ENCODE data around the gene DMGDH. TPM values are rescaled to one million over a fixed set of nuclear protein-coding genes. Genes with fewer than 3 reads are reported as not detected.
"Not testable (repeated sequence)": the region's sequence is repeated elsewhere in the genome, so short reads cannot be mapped to it uniquely, and the experiment has no call there.

The DMGDH gene
- total and polyA plus RNA-seq, 2 experiments from 2014 or later = 8.9 TPM; not detected in 1

GRCh38 chr5:78983601-78984438 lies 85.7 kb downstream of the DMGDH start:
- H3K4me1 ChIP-seq (ENCODE audit: low read depth) = peaks cover 11% of the 10 kb centered on the region
- TF ChIP-seq CTCF (IDR thresholded peaks at IDR 0.05; ENCODE audit: low read depth, low read length) = no peak
- H3K4me3 ChIP-seq = peak overlapping the region; percentile 84
- H3K27me3 ChIP-seq = no peaks in the 10 kb centered on the region
- peak overlapping the region; percentile 95 for H3K27ac ChIP-seq
- peak in 1 of 2 donors; percentile 18 for DNase-seq (ENCODE audit: low read depth in 1 of 2, low spot score in 1 of 2)
- H3K36me3 ChIP-seq = no peaks in the 10 kb centered on the region
- no peaks in the 10 kb centered on the region for H3K9me3 ChIP-seq (ENCODE audit: low read depth)

GRCh38 chr5:78983194-78983593 lies 86.3 kb downstream of the DMGDH start:
- not testable (repeated sequence) for DNase-seq (ENCODE audit: low read depth in 1 of 2, low spot score in 1 of 2); H3K4me3 ChIP-seq; H3K9me3 ChIP-seq (ENCODE audit: low read depth); H3K27me3 ChIP-seq; H3K36me3 ChIP-seq
- Histone ChIP-seq H3K4me1 (ENCODE audit: low read depth) (peaks cover 11% of the 10 kb centered on the region), H3K27ac (peak overlapping the region; percentile 95)

GRCh38 chr5:78979909-78980308 lies 89.6 kb downstream of the DMGDH start:
- no peak overlapping the region for H3K4me3 ChIP-seq
- no peaks in the 10 kb centered on the region for H3K27me3 ChIP-seq
- peaks cover 7% of the 10 kb centered on the region for H3K4me1 ChIP-seq (ENCODE audit: low read depth)
- no peak overlapping the region for H3K27ac ChIP-seq
- H3K9me3 ChIP-seq (ENCODE audit: low read depth) = no peaks in the 10 kb centered on the region
- no peak for DNase-seq (ENCODE audit: low read depth in 1 of 2, low spot score in 1 of 2)
- no peaks in the 10 kb centered on the region for H3K36me3 ChIP-seq
- no peak for TF ChIP-seq CTCF (IDR thresholded peaks at IDR 0.05; ENCODE audit: low read depth, low read length)

GRCh38 chr5:78979117-78979742 lies 90.2 kb downstream of the DMGDH start:
- Histone ChIP-seq H3K27me3 (no peaks in the 10 kb centered on the region), H3K27ac (no peak overlapping the region), H3K9me3 (ENCODE audit: low read depth) (no peaks in the 10 kb centered on the region), H3K36me3 (no peaks in the 10 kb centered on the region), H3K4me1 (ENCODE audit: low read depth) (peaks cover 11% of the 10 kb centered on the region), H3K4me3 (no peak overlapping the region)
- DNase-seq (ENCODE audit: low read depth in 1 of 2, low spot score in 1 of 2) = no peak
- TF ChIP-seq CTCF (IDR thresholded peaks at IDR 0.05; ENCODE audit: low read depth, low read length) = no peak

GRCh38 chr5:78975035-78975434 lies 94.4 kb downstream of the DMGDH start:
- Histone ChIP-seq H3K27ac (no peak overlapping the region), H3K27me3 (no peaks in the 10 kb centered on the region), H3K4me1 (ENCODE audit: low read depth) (peaks cover 21% of the 10 kb centered on the region), H3K36me3 (no peaks in the 10 kb centered on the region), H3K4me3 (no peak overlapping the region), H3K9me3 (ENCODE audit: low read depth) (no peaks in the 10 kb centered on the region)
- no peak for DNase-seq (ENCODE audit: low read depth in 1 of 2, low spot score in 1 of 2)
- TF ChIP-seq CTCF (IDR thresholded peaks at IDR 0.05; ENCODE audit: low read depth, low read length) = no peak

GRCh38 chr5:78974601-78975000 lies 94.9 kb downstream of the DMGDH start:
- Histone ChIP-seq H3K9me3 (ENCODE audit: low read depth) (no peaks in the 10 kb centered on the region), H3K4me3 (no peak overlapping the region), H3K27ac (no peak overlapping the region), H3K27me3 (no peaks in the 10 kb centered on the region), H3K36me3 (no peaks in the 10 kb centered on the region), H3K4me1 (ENCODE audit: low read depth) (peaks cover 21% of the 10 kb centered on the region)
- no peak for TF ChIP-seq CTCF (IDR thresholded peaks at IDR 0.05; ENCODE audit: low read depth, low read length)
- DNase-seq (ENCODE audit: low read depth in 1 of 2, low spot score in 1 of 2) = no peak

Data from cardiac muscle cell (in vitro differentiated cells and primary cell).